BJ (cell line): ENCODE measurements around the gene ABO. TPM values are rescaled to one million over a fixed set of nuclear protein-coding genes. Genes with fewer than 3 reads are reported as not detected.
"Not testable (repeated sequence)": the region's sequence is repeated elsewhere in the genome, so short reads cannot be mapped to it uniquely, and the experiment has no call there.

Source experiments
- CTCF ChIA-PET: fragments of 350-600 bp; formaldehyde crosslinking; extraction: SDS; loops from one replicate; lab custom pipeline; 2021; ENCODE audit warnings: antibody characterized with exemption, inconsistent platforms; lab: Yijun Ruan, JAX
- POLR2A ChIA-PET: fragments of 300-600 bp; sonication (Branson Sonifier 250); formaldehyde crosslinking; extraction: SDS; loops from one replicate; lab custom pipeline; 2021; ENCODE audit warnings: antibody characterized with exemption; lab: Charles Lee
- DNase-seq: peaks from one replicate; pipeline ENCODE4 v3.0.0-alpha.2; 2011; ENCODE audit warnings: low read depth
- H3K27me3 ChIP-seq: 2 replicates; pipeline ENCODE4 v1.6.0; 2011; ENCODE audit warnings: low read length; ENCODE audit not compliant: control insufficient read depth, insufficient read depth
- H3K36me3 ChIP-seq: 2 replicates; pipeline ENCODE4 v1.5.1; 2011; ENCODE audit warnings: low read length; ENCODE audit not compliant: control insufficient read depth, insufficient read depth
- H3K4me3 ChIP-seq: 2 replicates; pipeline ENCODE4 v1.5.1; 2011; ENCODE audit warnings: low read depth, mild to moderate bottlenecking, control low read depth, low read length
- CTCF ChIP-seq: IDR thresholded peaks from 2 replicates; pipeline ENCODE4 v1.5.1; 2011; ENCODE audit warnings: low read depth, mild to moderate bottlenecking, control low read depth, inconsistent platforms, low read length, moderate library complexity; ENCODE audit not compliant: insufficient read depth
- polyA plus RNA-seq: library from polyadenylated mRNA; depleted of rRNA; stranded (reverse); fragments of >200 nt; gene quantifications from 2 replicates; pipeline ENCODE4 v1.2.3, GENCODE V29; 2011

The ABO gene
- polyA plus RNA-seq, 1 experiment: not detected

- TF ChIP-seq CTCF: no peak
- Histone ChIP-seq H3K4me3 (no peak overlapping the region), H3K36me3 (no peaks in the 10 kb centered on the region), H3K27me3 (peaks cover 4% of the 10 kb centered on the region; the same call in 1 of the 2 replicates)
- POLR2A ChIA-PET: no interaction called here
- CTCF ChIA-PET: no interaction called here
- DNase-seq: no peak
Observed at GRCh38 chr9:133225171-133226011, 49.6 kb downstream of the ABO start.

- no peak for DNase-seq
- Histone ChIP-seq H3K27me3 (peaks cover 4% of the 10 kb centered on the region; the same call in 1 of the 2 replicates), H3K4me3 (no peak overlapping the region), H3K36me3 (no peaks in the 10 kb centered on the region)
- TF ChIP-seq CTCF: no peak
- ChIA-PET CTCF (no interaction called here), POLR2A (no interaction called here)
Observed at GRCh38 chr9:133224762-133225161, 50.2 kb downstream of the ABO start.

- H3K4me3 ChIP-seq, POLR2A ChIA-PET, H3K27me3 ChIP-seq, DNase-seq, H3K36me3 ChIP-seq: not testable (repeated sequence)
- CTCF ChIA-PET: interaction anchor here (0.6 kb wide), 1 partner anchor 129 kb away, joined by 4 read pairs; no protein-coding TSS in a partner anchor
Observed at GRCh38 chr9:133223159-133223756, 51.7 kb downstream of the ABO start.

GRCh38 chr9:133221994-133222393 is 53.0 kb downstream of the ABO start:
- H3K27me3 ChIP-seq, DNase-seq, POLR2A ChIA-PET, H3K4me3 ChIP-seq, H3K36me3 ChIP-seq, CTCF ChIA-PET: not testable (repeated sequence)

- ChIA-PET CTCF (no interaction called here), POLR2A (no interaction called here)
- Histone ChIP-seq H3K27me3 (peaks cover 4% of the 10 kb centered on the region; the same call in 1 of the 2 replicates), H3K4me3 (no peak overlapping the region), H3K36me3 (no peaks in the 10 kb centered on the region)
- TF ChIP-seq CTCF: no peak
- no peak for DNase-seq
Observed at GRCh38 chr9:133221177-133221809, 53.7 kb downstream of the ABO start.

- H3K27me3 ChIP-seq, H3K36me3 ChIP-seq, H3K4me3 ChIP-seq, DNase-seq, POLR2A ChIA-PET: not testable (repeated sequence)
- CTCF ChIA-PET: interaction anchor here (0.9 kb wide), 2 partner anchors 12 to 16 kb away, joined by 3 to 4 read pairs; no protein-coding TSS in a partner anchor
Observed at GRCh38 chr9:133218049-133218975, 56.7 kb downstream of the ABO start.

GRCh38 chr9:133217333-133217988 is 57.5 kb downstream of the ABO start:
- H3K4me3 ChIP-seq, CTCF ChIA-PET, DNase-seq, H3K27me3 ChIP-seq, POLR2A ChIA-PET, H3K36me3 ChIP-seq: not testable (repeated sequence)

GRCh38 chr9:133214276-133214675 is 60.7 kb downstream of the ABO start:
- H3K4me3 ChIP-seq, DNase-seq, H3K36me3 ChIP-seq, H3K27me3 ChIP-seq, CTCF ChIA-PET, POLR2A ChIA-PET: not testable (repeated sequence)
